PC-9 (cell line): ENCODE data around the gene GON4L.

Source experiments
- CTCF ChIP-seq: fragments of 200-600 bp; sonication (generic); conservative IDR thresholded peaks from 2 replicates; pipeline ENCODE4 v1.6.1; 2017; ENCODE audit warnings: mixed run types, antibody characterized with exemption, mild to moderate bottlenecking, moderate library complexity
- EZH2 ChIP-seq: fragments of 200-600 bp; sonication (generic); IDR thresholded peaks from 2 replicates; pipeline ENCODE4 v1.8.0; 2017; ENCODE audit warnings: antibody characterized with exemption, low read depth

- TF ChIP-seq EZH2 (no peak), CTCF (no peak)
Observed at GRCh38 chr1:155900161-155900560, 43.1 kb upstream of the GON4L start.
